ENCODE data around the gene GEMIN2. TPM values are rescaled to one million over a fixed set of nuclear protein-coding genes. Genes with fewer than 3 reads are reported as not detected.
A peak's percentile ranks its signal among the peaks of the same experiment; 100 is the strongest.
"Not testable (repeated sequence)": the region's sequence is repeated elsewhere in the genome, so short reads cannot be mapped to it uniquely, and the experiment has no call there.

Gene GEMIN2, protein sequence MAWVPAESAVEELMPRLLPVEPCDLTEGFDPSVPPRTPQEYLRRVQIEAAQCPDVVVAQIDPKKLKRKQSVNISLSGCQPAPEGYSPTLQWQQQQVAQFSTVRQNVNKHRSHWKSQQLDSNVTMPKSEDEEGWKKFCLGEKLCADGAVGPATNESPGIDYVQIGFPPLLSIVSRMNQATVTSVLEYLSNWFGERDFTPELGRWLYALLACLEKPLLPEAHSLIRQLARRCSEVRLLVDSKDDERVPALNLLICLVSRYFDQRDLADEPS
- 10 to 100 TPM; 25.0 to 49.0 TPM for total RNA-seq

DNA sequence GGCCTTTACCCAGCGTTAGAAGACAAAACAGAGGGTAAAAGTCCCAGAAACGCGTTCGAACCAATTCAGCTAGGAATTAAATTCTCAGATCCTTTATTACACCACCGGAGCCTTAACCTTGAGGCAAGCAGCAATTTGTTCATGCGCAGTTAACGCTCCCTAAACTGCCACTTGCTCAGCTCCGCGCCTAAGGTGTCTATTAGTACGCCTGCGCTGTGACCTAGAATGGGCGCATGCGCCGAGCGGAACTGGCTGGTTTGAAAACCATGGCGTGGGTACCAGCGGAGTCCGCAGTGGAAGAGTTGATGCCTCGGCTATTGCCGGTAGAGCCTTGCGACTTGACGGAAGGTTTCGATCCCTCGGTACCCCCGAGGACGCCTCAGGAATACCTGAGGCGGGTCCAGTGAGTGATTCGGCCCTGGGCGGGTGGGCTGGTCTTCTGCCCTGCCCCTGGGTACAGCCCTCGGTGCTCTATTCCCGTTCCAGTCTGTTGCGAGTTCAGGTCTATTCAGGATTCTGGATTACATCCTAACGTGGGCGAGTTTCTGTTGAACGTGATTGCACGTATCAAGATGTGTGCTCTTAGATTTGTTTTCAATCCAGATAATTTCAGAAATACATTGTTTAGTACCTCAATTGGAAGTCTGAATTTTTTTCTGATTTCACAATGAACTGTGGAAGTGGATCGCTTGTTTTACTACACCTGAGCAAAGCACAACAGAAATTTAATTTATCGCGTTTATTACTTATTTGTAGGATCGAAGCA, at the start of gene GEMIN2:
GEMIN2 (plus strand) TSS at position 251 of the 766 bp plus-strand sequence; CDS start at position 267, 16 bp downstream.
- no peaks in the 10 kb centered on the region for H3K9me3 Mint-ChIP-seq
- ATAC-seq = peak; percentile 97 to 99

DNA sequence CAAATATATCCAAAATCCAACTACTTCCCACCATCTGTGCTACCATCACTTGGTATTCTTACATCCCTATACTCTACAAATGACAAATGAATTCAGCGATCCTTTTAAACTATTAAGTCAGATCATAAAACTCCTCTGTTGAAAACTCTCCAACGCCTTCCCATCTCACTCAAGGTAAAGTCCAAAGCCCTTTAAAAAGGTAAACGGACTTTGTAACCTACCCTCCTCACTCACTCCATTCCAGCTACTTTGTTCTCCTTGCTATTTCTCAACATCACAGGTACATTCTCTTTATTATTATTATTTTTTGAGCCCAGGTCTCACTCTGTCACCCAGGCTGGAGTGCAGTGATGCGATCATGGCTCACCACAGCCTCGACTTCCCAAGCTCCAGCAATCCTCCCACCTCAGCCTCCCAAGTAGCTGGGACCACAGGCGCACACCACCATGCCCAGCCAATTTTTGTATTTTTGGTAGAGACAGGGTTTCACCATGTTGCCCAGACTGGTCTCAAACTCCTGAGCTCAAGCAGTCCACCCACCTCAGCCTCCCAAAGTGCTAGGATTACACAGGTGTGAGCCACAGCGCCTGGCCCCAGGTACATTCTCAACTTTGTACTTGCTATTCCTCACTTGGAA, 44.8 kb upstream of the GEMIN2 start:
- not testable (repeated sequence) for DNase-seq (ENCODE audit: low spot score in 2 of 2); H3K9me3 Mint-ChIP-seq; ATAC-seq
- Mint-ChIP-seq H3K27ac (peak overlapping the region in 1 of 2 donors; percentile 85), H3K36me3 (peaks cover 19 to 21% of the 10 kb centered on the region in 2 donors)

More for the DNA sequence above, at the start of gene GEMIN2:
- Mint-ChIP-seq H3K36me3 (peaks cover 11% of the 10 kb centered on the region in 2 donors), H3K27ac (peak within 1 kb of the TSS; percentile 95 to 99)
- DNase-seq (ENCODE audit: low spot score in 2 of 2) = peak; percentile 91 to 96

DNA sequence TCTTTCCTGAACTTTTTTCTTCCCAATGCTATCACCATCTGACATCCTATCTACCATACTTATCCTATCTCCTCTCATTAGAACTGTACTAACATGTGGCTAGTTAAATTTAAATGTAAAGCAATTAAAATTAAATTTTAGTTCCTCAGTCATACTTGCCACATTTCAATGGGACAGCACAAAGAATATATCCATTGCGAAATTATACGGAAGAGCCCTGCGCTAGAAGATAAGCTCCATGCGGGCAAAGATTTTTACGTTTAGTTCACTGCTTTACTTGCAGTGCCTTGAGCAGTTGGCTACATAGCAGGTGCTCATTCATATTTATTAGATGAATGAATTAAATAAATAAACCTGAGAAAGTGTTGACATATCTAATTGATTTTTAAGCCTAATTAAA, 44.2 kb upstream of the GEMIN2 start:
- H3K27ac Mint-ChIP-seq = no peak overlapping the region
- H3K9me3 Mint-ChIP-seq = no peaks in the 10 kb centered on the region
- ATAC-seq = no peak
- H3K36me3 Mint-ChIP-seq = peaks cover 16 to 18% of the 10 kb centered on the region in 2 donors
- DNase-seq (ENCODE audit: low spot score in 2 of 2) = no peak

DNA sequence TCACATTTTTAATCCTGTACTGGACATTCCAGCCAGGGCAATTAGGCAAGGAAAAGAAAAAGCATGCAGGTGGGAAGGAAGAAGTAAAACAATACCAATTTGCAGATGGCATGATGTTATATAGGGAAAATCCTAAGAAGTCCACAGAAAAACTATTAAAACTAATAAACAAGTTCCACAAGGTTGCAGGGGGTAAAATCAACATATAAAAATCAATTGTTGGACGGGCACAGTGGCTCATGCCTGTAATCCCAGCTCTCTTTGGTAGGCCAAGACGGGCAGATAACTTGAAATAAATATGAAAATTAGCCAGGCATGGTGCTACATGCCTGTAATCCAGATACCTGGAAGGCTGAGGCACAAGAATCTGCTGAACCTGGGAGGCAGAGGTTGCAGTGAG, 43.0 kb upstream of the GEMIN2 start:
- H3K36me3 Mint-ChIP-seq = peaks cover 8 to 10% of the 10 kb centered on the region in 2 donors
- no peaks in the 10 kb centered on the region for H3K9me3 Mint-ChIP-seq
- ATAC-seq = no peak
- DNase-seq (ENCODE audit: low spot score in 2 of 2) = no peak
- no peak overlapping the region for H3K27ac Mint-ChIP-seq

DNA sequence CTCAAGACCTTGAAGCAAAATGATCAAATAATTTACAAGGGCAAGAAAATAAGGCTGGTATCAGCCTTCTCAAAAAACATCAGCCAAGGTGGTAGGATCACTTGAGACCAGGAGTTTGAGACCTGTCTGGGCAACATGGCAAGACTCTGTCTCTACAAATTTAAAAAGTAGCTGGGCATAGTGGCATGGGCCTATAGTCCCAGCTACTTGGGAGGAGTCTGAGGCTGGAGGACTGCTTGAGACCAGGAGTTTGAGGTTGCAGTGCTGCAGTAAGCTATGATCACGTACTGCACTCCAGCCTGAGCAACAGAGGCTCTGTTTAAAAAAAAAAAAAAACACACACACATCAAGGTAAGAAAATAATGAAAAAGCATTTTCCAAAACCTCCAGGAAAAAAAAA, 33.2 kb upstream of the GEMIN2 start:
- Mint-ChIP-seq H3K27ac (peak overlapping the region in 1 of 2 donors; percentile 82), H3K9me3 (no peaks in the 10 kb centered on the region), H3K36me3 (peaks cover 16 to 24% of the 10 kb centered on the region in 2 donors)
- DNase-seq (ENCODE audit: low spot score in 2 of 2) (no peak), ATAC-seq (no peak)

DNA sequence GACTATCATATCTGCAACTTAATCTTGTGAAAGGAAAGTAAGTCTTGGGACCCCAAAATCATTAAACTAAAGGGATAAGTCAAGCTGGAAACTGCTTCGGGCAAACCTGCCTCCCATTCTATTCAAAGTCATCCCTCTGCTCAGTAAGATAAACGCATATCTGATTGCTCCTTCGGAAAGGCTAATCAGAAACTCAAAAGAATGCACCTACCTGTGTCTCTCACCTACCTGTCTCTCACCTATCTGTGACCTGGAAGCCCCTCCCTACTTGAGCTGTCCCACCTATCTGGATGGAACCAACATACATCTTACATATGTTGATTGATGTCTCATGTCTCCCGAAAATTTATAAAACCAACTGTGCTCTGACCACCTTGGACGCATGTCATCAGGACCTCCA, 31.0 kb upstream of the GEMIN2 start:
- H3K36me3 Mint-ChIP-seq = peaks cover 15 to 25% of the 10 kb centered on the region in 2 donors
- H3K27ac Mint-ChIP-seq = no peak overlapping the region
- H3K9me3 Mint-ChIP-seq = no peaks in the 10 kb centered on the region
- ATAC-seq = no peak
- DNase-seq (ENCODE audit: low spot score in 2 of 2) = no peak

DNA sequence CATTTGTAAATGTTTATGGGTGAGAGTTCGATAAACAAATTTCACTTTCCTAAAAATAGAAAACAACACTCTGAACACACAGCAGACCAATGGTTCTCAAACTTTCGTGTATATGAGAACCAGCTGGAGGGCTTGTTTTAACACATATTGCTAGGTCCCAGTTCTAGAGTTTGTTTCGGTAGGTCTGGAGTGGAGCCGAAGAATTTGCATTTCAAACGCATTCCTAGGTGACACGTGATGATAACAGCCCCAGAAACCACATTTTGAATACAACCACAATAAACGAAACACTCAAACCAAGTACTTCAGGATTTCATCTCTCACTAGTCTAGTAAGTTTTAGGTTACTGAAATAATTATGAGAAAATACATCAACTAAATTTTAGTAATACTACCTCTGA, 28.2 kb upstream of the GEMIN2 start:
- H3K9me3 Mint-ChIP-seq = no peaks in the 10 kb centered on the region
- DNase-seq (ENCODE audit: low spot score in 2 of 2) (no peak), ATAC-seq (no peak)
- H3K36me3 Mint-ChIP-seq = peaks cover 13 to 29% of the 10 kb centered on the region in 2 donors
- H3K27ac Mint-ChIP-seq = peak overlapping the region in 1 of 2 donors; percentile 56

DNA sequence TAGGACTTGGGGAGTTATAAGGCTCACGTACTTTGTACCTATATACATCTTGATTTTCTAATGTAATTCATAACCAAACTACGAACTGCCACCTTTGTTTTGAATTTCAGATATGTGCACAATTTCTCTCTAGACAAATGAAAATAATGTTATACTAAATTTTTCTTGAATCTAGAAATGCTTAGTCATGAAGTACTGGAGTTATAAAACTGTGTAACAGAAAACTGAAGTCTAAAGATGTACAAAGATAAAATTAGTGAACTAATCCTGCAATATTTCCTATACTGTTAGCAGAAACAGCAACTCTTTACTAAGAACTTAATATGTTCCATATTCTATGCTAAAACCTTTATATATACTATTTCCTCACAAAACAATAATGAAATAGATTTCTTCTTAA, 26.6 kb upstream of the GEMIN2 start:
- Mint-ChIP-seq H3K9me3 (no peaks in the 10 kb centered on the region), H3K36me3 (peaks cover 13 to 40% of the 10 kb centered on the region in 2 donors), H3K27ac (no peak overlapping the region)
- no peak for ATAC-seq
- no peak for DNase-seq (ENCODE audit: low spot score in 2 of 2)

DNA sequence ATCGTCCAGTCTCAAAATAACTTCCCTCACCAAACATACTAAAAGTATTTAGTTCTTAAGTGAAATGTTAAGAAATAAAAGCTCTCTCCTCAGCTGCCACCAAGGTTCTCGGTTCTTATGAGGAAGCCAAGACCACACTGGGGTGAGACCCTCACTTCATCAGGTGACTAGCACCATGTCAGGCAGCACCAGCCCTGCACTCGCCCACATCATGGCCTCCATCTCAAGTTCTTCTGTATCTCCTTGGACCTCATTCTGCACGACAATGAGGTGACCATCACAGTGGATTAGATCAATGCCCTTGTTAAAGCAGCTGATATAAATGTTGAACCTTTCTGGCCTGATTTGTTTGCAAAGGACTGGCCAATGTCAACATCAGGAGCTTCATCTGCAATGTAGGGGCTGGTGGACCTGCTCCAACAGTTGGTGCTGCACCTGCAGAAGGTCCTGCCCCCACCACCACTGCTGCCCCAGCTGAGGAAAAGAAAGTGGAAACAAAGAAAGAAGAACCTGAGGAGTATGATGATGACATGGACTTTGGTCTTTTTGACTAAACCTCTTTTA, 23.5 kb upstream of the GEMIN2 start:
- H3K27ac Mint-ChIP-seq = no peak overlapping the region
- ATAC-seq (no peak), DNase-seq (ENCODE audit: low spot score in 2 of 2) (no peak)
- H3K36me3 Mint-ChIP-seq = peaks cover 8 to 32% of the 10 kb centered on the region in 2 donors
- H3K9me3 Mint-ChIP-seq = no peaks in the 10 kb centered on the region

DNA sequence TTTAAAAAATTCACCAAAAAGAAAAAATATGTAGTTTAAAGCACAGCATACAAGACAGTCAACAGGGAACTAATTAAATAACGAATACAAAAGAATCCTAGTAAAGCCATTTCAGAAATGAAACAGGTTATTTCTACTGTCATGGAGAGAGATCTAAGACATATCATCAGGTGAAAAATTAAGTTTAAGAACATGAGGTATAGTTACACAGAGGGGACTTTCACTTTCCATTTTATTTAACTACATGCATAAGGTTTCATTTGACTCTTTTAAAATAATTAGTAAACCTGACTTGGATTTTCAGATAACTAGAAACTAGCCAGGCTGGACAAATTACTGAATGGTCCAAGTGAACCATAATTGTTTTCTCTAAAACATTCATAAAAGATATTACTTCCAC, 22.4 kb upstream of the GEMIN2 start:
- ATAC-seq (no peak), DNase-seq (ENCODE audit: low spot score in 2 of 2) (no peak)
- Mint-ChIP-seq H3K36me3 (peaks cover 8 to 25% of the 10 kb centered on the region in 2 donors), H3K9me3 (no peaks in the 10 kb centered on the region), H3K27ac (peak overlapping the region in 1 of 2 donors; percentile 58)

DNA sequence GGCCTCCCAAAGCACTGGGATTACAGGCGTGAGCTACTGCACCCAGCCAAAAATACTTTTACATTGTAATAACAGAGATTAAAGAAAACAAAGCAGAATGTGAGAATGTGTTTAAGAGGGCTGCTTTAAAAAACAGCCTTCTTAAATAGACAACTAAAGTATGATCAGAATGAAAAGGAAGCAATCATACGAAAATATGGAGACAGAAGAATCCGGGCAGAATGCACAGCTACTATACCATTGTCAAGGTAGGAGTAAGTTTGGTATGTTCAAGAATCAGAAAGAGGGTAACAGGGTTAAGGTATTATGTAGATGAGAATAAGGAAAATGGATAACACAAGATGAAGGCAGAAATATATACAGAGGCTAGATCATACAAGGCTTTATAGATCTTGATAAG, 19.6 kb upstream of the GEMIN2 start:
- ATAC-seq (peak in 1 of 2 donors; percentile 19), DNase-seq (ENCODE audit: low spot score in 2 of 2) (no peak)
- H3K9me3 Mint-ChIP-seq = no peaks in the 10 kb centered on the region
- H3K36me3 Mint-ChIP-seq = peaks cover 6 to 24% of the 10 kb centered on the region in 2 donors
- H3K27ac Mint-ChIP-seq = peak overlapping the region in 1 of 2 donors; percentile 11

DNA sequence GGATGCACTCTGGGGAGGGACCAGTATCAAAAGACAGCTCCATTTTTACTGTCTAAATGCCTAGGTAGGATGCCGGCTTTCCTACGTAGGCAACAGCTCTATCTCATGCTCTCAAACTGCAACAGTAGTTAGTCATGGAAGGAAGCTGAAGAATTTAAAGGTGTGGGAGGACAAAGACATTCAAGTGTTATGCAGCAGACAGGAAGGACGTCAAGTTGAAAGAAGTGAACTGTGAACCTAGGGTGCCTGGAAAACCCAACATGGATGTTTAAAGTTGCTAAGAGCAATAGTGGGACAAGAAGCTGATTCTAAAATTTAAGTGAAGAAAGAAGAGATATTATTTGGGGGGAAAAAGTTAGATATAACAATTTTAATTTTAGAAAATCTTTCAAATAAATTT, 17.0 kb upstream of the GEMIN2 start:
- DNase-seq (ENCODE audit: low spot score in 2 of 2) (no peak), ATAC-seq (peak; percentile 91 to 97)
- Mint-ChIP-seq H3K27ac (peak overlapping the region; percentile 3 to 40), H3K36me3 (peaks cover 0 to 7% of the 10 kb centered on the region in 2 donors), H3K9me3 (no peaks in the 10 kb centered on the region)

DNA sequence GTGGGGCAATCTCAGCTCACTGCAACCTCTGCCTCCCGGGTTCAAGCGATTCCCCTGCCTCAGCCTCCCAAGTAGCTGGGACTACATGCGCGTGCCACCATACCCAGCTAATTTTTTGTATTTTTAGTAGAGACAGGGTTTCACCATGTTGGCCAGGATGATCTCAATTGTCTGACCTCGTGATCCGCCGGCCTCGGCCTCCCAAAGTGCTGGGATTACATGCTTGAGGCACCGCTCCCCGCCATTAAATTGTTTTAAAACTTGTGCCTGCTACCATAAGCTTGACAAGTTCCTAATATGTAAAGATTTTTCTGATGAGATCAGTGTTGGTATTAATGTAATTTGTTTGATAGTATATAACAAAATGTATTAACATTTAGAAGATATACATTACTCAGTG, 14.9 kb upstream of the GEMIN2 start:
- Mint-ChIP-seq H3K36me3 (peaks cover 7 to 15% of the 10 kb centered on the region in 2 donors), H3K27ac (peak overlapping the region in 1 of 2 donors; percentile 54)
- not testable (repeated sequence) for ATAC-seq; H3K9me3 Mint-ChIP-seq; DNase-seq (ENCODE audit: low spot score in 2 of 2)

DNA sequence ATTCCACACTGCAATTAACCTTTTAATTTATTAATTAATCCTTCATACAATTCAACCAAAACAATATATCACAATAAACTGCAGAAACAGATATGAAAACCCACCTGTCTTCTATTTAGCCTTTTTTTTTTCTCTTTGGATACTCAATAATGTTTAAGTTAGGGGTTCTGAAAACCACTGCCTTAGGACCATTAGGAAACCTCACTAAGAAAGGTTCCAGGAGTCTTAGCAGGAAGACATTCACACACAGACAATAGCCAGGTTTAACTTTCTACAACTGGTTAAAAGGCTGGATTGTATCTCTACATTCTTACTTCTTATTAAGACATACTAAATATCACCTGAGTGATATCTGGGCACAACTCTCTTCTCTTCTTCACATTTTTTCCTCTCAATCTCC, 14.4 kb upstream of the GEMIN2 start:
- ATAC-seq = no peak
- Mint-ChIP-seq H3K27ac (no peak overlapping the region), H3K36me3 (peaks cover 7 to 15% of the 10 kb centered on the region in 2 donors), H3K9me3 (no peaks in the 10 kb centered on the region)
- no peak for DNase-seq (ENCODE audit: low spot score in 2 of 2)

DNA sequence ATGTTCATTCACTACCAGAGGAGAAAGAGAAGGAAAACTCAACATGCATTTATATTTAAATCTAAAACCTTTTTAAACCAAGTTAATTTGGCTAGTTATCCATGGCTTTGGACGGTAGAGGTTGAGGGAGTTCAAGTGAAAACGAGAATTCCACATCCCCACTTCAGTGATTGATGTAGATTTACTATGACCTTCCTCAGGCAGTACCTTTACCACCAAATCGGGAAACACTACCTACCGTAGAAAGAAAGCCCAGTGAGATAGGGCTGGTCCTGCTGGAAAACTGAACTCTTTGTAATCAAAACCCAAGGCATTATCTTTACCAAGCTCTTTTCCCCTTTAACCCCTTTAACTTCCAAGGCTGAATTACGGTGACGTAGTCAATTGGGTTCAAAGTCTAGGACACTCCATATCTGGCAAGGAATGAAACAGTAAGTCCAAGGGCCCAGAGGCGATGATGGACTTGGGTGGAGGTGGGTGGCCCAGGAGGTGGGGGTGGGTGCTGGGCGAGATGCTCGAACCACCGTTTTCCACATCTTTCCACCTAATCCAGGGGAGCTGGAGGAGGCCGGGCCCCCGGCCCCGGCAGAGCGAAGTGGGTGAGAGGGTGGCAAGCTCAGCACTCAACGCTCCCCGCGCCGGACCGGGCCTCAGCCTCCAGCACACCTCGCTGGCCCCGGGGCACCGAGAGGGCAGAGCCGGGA, 11.7 kb upstream of the GEMIN2 start:
- peak overlapping the region; percentile 88 to 98 for H3K27ac Mint-ChIP-seq
- ATAC-seq (peak; percentile 30 to 32), DNase-seq (ENCODE audit: low spot score in 2 of 2) (no peak)
- no peaks in the 10 kb centered on the region for H3K9me3 Mint-ChIP-seq
- peaks cover 7 to 15% of the 10 kb centered on the region in 2 donors for H3K36me3 Mint-ChIP-seq

Measured in activated naive CD4-positive, alpha-beta T cell treated with anti-CD3 and anti-CD28 coated beads, Interleukin-2, amount 50 U/mL, for 72 hours (primary cell).